Smooth muscle cell (in vitro differentiated cells): ENCODE results near the gene YY1AP1. TPM values are rescaled to one million over a fixed set of nuclear protein-coding genes. Genes with fewer than 3 reads are reported as not detected.

Experiments
- DNase-seq: peaks from one replicate; lab custom pipeline; 2025; ENCODE audit not compliant: unreplicated experiment; lab: John Stamatoyannopoulos, UW
- H2AFZ ChIP-seq: fragments of 200-600 bp; sonication (generic); 2 replicates; pipeline ENCODE4 v1.6.0; 2016; ENCODE audit warnings: antibody characterized with exemption, low read depth, mild to moderate bottlenecking
- H3F3A ChIP-seq: fragments of 200-600 bp; sonication (generic); 2 replicates; pipeline ENCODE4 v1.6.0; 2017; ENCODE audit warnings: antibody characterized with exemption, low read depth
- H3K27ac ChIP-seq: fragments of 200-600 bp; sonication (generic); 2 replicates; pipeline ENCODE4 v1.5.1; 2016; ENCODE audit warnings: low read depth, mild to moderate bottlenecking
- H3K27me3 ChIP-seq: fragments of 200-600 bp; sonication (generic); 2 replicates; pipeline ENCODE4 v1.6.1; 2016; ENCODE audit warnings: low read depth, mild to moderate bottlenecking
- H3K36me3 ChIP-seq: fragments of 200-600 bp; sonication (generic); 2 replicates; pipeline ENCODE4 v1.5.1; 2016; ENCODE audit warnings: low read depth
- H3K4me1 ChIP-seq: fragments of 200-600 bp; sonication (generic); 2 replicates; pipeline ENCODE4 v1.5.1; 2016; ENCODE audit warnings: low read depth
- H3K4me2 ChIP-seq: fragments of 200-600 bp; sonication (generic); 2 replicates; pipeline ENCODE4 v1.6.0; 2016; ENCODE audit warnings: mild to moderate bottlenecking
- H3K4me3 ChIP-seq: fragments of 200-600 bp; sonication (generic); 2 replicates; pipeline ENCODE4 v1.5.1; 2016; ENCODE audit warnings: mild to moderate bottlenecking
- H3K79me2 ChIP-seq: fragments of 200-600 bp; sonication (generic); 2 replicates; pipeline ENCODE4 v1.6.0; 2016; ENCODE audit warnings: low read depth, mild to moderate bottlenecking
- H3K9ac ChIP-seq: fragments of 200-600 bp; sonication (generic); 2 replicates; pipeline ENCODE4 v1.6.0; 2016; ENCODE audit warnings: low read depth
- H3K9me3 ChIP-seq: fragments of 200-600 bp; sonication (generic); replicated peaks from 2 replicates; pipeline ENCODE4 v1.5.1; 2016; ENCODE audit warnings: low read depth
- H4K20me1 ChIP-seq: fragments of 200-600 bp; sonication (generic); 2 replicates; pipeline ENCODE4 v1.6.0; 2016; ENCODE audit warnings: low read depth
- WGBS: methylation state at CpG from one replicate; pipeline ENCODE4 v1.1.7; 2016; ENCODE audit warnings: low lambda C conversion rate; 5-methylcytosine and 5-hydroxymethylcytosine counted together
- polyA plus RNA-seq: library from polyadenylated mRNA; unstranded; fragments of >200 nt; fragmentation: Nextera tagmentation; extraction: Ambion mirVana; gene quantifications from 2 replicates; pipeline ENCODE4 v1.2.1, GENCODE V29; 2016
- total RNA-seq: library from RNA; depleted of rRNA; stranded (reverse); fragments of >200 nt; gene quantifications from 2 replicates; pipeline ENCODE4 v1.2.3, GENCODE V29; 2014
- TF ChIP-seq, protein P1 (sequence below): fragments of 200-600 bp; sonication (generic); IDR thresholded peaks from 2 replicates; pipeline ENCODE4 v1.5.1; 2017; ENCODE audit warnings: borderline replicate concordance, mild to moderate bottlenecking, antibody characterized with exemption; ENCODE audit not compliant: insufficient read depth, poor library complexity, severe bottlenecking

The YY1AP1 gene
- total and polyA plus RNA-seq, 2 experiments from 2014 or later, result 27.8 to 33.9 TPM

DNA sequence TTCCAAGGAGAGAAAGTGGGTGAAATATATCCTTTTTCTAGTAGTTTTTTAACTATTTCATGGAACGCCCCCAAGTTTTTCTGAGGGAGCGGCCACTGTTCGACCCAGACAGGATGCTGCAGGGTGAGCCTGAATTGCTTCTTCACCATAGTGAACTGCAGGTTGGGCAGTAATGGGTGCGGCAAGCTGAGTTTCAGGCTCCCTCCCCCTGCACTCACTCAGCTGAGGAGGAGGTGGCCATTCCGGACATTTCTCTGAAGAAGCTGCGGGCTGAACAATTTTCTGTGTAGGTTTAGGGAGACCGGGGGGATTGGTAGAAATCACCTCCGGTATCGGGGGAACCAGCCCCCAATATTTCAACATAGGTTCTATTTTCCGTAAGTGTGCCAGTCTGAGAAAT, 8.5 kb upstream of the YY1AP1 start:
- Histone ChIP-seq H4K20me1 (peaks cover 51% of the 10 kb centered on the region), H3K4me1 (no peaks in the 10 kb centered on the region), H3K9me3 (no peaks in the 10 kb centered on the region), H3F3A (no peaks in the 10 kb centered on the region), H3K27ac (no peak overlapping the region), H2AFZ (no peak overlapping the region), H3K4me2 (no peak overlapping the region), H3K79me2 (peaks cover 84% of the 10 kb centered on the region), H3K4me3 (no peak overlapping the region), H3K27me3 (no peaks in the 10 kb centered on the region), H3K36me3 (no peaks in the 10 kb centered on the region), H3K9ac (no peak overlapping the region)
- DNase-seq, result no peak
- 97% methylated on average over 10 of the region's 10 CpGs for WGBS
- TF ChIP-seq, protein P1, sequence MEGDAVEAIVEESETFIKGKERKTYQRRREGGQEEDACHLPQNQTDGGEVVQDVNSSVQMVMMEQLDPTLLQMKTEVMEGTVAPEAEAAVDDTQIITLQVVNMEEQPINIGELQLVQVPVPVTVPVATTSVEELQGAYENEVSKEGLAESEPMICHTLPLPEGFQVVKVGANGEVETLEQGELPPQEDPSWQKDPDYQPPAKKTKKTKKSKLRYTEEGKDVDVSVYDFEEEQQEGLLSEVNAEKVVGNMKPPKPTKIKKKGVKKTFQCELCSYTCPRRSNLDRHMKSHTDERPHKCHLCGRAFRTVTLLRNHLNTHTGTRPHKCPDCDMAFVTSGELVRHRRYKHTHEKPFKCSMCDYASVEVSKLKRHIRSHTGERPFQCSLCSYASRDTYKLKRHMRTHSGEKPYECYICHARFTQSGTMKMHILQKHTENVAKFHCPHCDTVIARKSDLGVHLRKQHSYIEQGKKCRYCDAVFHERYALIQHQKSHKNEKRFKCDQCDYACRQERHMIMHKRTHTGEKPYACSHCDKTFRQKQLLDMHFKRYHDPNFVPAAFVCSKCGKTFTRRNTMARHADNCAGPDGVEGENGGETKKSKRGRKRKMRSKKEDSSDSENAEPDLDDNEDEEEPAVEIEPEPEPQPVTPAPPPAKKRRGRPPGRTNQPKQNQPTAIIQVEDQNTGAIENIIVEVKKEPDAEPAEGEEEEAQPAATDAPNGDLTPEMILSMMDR, result no peak

DNA sequence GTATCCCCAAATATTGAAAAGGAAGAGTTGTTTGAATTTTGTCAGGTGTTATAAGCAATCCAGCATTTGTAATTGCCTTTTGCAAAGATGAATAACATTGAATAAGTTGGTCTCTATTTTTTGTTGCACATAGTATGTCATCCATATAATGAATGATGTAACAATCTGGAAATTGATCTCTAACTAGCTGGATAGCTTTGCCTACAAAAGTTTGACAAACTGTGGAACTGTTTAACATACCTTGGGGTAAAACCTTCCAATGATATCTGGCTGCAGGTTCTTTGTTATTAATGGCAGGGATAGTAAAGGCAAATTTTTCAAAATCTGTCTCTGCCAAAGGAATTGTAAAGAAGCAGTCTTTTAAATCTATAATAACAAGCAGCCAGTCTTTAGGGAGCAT, 8.0 kb upstream of the YY1AP1 start:
- peaks cover 88% of the 10 kb centered on the region for H3K79me2 ChIP-seq

DNA sequence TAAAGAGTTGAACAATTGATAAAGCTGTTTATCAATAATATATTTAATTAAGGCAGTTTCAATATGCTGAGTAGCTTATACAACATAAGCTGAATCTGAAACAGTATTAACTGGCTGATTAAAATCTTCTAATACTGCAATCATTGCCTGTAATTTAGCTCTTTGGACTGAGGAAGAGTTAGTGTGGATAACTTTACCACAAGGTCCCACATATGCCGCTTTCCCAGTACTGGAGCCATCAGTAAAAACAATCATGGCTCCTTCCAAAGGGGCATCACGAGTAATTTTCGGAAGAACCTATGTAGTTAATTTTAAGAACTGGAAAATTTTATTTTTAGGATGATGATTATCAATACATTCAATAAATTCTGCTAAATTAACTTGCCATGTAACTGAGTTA, 7.0 kb upstream of the YY1AP1 start:
- no peak overlapping the region for H3K4me2 ChIP-seq
- H3K9me3 ChIP-seq, result no peaks in the 10 kb centered on the region
- TF ChIP-seq, protein P1, result no peak
- no peak overlapping the region for H2AFZ ChIP-seq
- no peaks in the 10 kb centered on the region for H3K36me3 ChIP-seq
- no peak overlapping the region for H3K9ac ChIP-seq
- H3F3A ChIP-seq, result no peaks in the 10 kb centered on the region
- H4K20me1 ChIP-seq, result peaks cover 50% of the 10 kb centered on the region
- no peak for DNase-seq
- H3K79me2 ChIP-seq, result peaks cover 97% of the 10 kb centered on the region
- H3K4me1 ChIP-seq, result peaks cover 1% of the 10 kb centered on the region
- 97% methylated on average over 3 of the region's 3 CpGs for WGBS
- no peaks in the 10 kb centered on the region for H3K27me3 ChIP-seq
- H3K27ac ChIP-seq, result no peak overlapping the region
- H3K4me3 ChIP-seq, result no peak overlapping the region

More for the DNA sequence above, 8.0 kb upstream of the YY1AP1 start:
- no peaks in the 10 kb centered on the region for H3K27me3 ChIP-seq
- DNase-seq, result no peak
- TF ChIP-seq, protein P1, result no peak
- H3F3A ChIP-seq, result no peaks in the 10 kb centered on the region
- no peak overlapping the region for H3K9ac ChIP-seq
- no peaks in the 10 kb centered on the region for H3K9me3 ChIP-seq
- H3K4me1 ChIP-seq, result no peaks in the 10 kb centered on the region
- no peak overlapping the region for H3K27ac ChIP-seq
- H3K36me3 ChIP-seq, result no peaks in the 10 kb centered on the region
- H4K20me1 ChIP-seq, result peaks cover 50% of the 10 kb centered on the region
- H3K4me2 ChIP-seq, result no peak overlapping the region
- H3K4me3 ChIP-seq, result no peak overlapping the region
- no peak overlapping the region for H2AFZ ChIP-seq

DNA sequence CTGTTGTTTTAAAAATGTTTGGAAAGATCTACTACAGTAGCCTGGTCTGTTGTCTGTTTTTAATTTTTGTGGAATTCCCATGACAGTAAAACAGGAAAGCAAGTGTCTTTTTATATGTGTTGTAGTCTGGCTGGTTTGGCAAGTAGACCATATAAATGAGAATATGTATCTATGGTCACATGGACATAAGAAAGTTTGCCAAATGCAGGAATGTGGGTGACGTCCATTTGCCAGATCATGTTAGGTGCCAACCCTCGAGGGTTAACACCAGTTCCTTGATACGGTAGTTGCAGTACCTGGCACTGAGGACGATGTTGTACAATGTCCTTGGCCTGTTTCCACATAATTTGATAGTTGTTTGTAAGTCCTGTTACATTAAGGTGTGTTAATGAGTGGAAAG, 6.5 kb upstream of the YY1AP1 start:
- no peak overlapping the region for H3K4me2 ChIP-seq
- H3K9me3 ChIP-seq, result no peaks in the 10 kb centered on the region
- H3F3A ChIP-seq, result no peaks in the 10 kb centered on the region
- no peak overlapping the region for H3K27ac ChIP-seq
- H3K36me3 ChIP-seq, result no peaks in the 10 kb centered on the region
- DNase-seq, result no peak
- WGBS, result 96% methylated on average over 4 of the region's 4 CpGs
- H2AFZ ChIP-seq, result no peak overlapping the region
- H3K79me2 ChIP-seq, result peaks cover 100% of the 10 kb centered on the region
- TF ChIP-seq, protein P1, result no peak
- H3K9ac ChIP-seq, result no peak overlapping the region
- H4K20me1 ChIP-seq, result peaks cover 48% of the 10 kb centered on the region
- no peak overlapping the region for H3K4me3 ChIP-seq
- peaks cover 6% of the 10 kb centered on the region for H3K4me1 ChIP-seq
- no peaks in the 10 kb centered on the region for H3K27me3 ChIP-seq
